ENCODE measurements around the gene TMEM116.
"Not testable (repeated sequence)": the region's sequence is repeated elsewhere in the genome, so short reads cannot be mapped to it uniquely, and the experiment has no call there.

The TMEM116 gene

GRCh38 chr12:111995782-111996480 is 17.0 kb downstream of the TMEM116 start:
- no peaks in the 10 kb centered on the region for H3K9me3 ChIP-seq (ENCODE audit: control insufficient read depth, low read length)
- no peak for DNase-seq
- no peaks in the 10 kb centered on the region for H3K36me3 ChIP-seq (ENCODE audit: control insufficient read depth, insufficient read depth, low read length)
- no peak overlapping the region for H3K27ac ChIP-seq (ENCODE audit: insufficient read depth, low read length, poor library complexity, severe bottlenecking)
- H3K4me3 ChIP-seq (ENCODE audit: insufficient read depth, low read depth, low read length, poor library complexity, severe bottlenecking): no peak overlapping the region
- no peaks in the 10 kb centered on the region for H3K27me3 ChIP-seq (replicated peaks; ENCODE audit: control insufficient read depth, insufficient read depth, low read length, poor library complexity, severe bottlenecking)
- H3K4me1 ChIP-seq (ENCODE audit: control insufficient read depth, insufficient read depth, low read length, poor library complexity, severe bottlenecking): peaks cover 52% of the 10 kb centered on the region

GRCh38 chr12:111994211-111995111 is 18.5 kb downstream of the TMEM116 start:
- not testable (repeated sequence) for DNase-seq; H3K27me3 ChIP-seq (replicated peaks; ENCODE audit: control insufficient read depth, insufficient read depth, low read length, poor library complexity, severe bottlenecking); H3K36me3 ChIP-seq (ENCODE audit: control insufficient read depth, insufficient read depth, low read length); H3K9me3 ChIP-seq (ENCODE audit: control insufficient read depth, low read length)
- Histone ChIP-seq H3K4me1 (ENCODE audit: control insufficient read depth, insufficient read depth, low read length, poor library complexity, severe bottlenecking) (peaks cover 47% of the 10 kb centered on the region), H3K4me3 (ENCODE audit: insufficient read depth, low read depth, low read length, poor library complexity, severe bottlenecking) (peak overlapping the region; percentile 47), H3K27ac (ENCODE audit: insufficient read depth, low read length, poor library complexity, severe bottlenecking) (peak overlapping the region; percentile 56)

- Histone ChIP-seq H3K4me1 (ENCODE audit: control insufficient read depth, insufficient read depth, low read length, poor library complexity, severe bottlenecking) (peaks cover 42% of the 10 kb centered on the region), H3K27ac (ENCODE audit: insufficient read depth, low read length, poor library complexity, severe bottlenecking) (peak overlapping the region; percentile 56), H3K36me3 (ENCODE audit: control insufficient read depth, insufficient read depth, low read length) (no peaks in the 10 kb centered on the region), H3K9me3 (ENCODE audit: control insufficient read depth, low read length) (no peaks in the 10 kb centered on the region), H3K4me3 (ENCODE audit: insufficient read depth, low read depth, low read length, poor library complexity, severe bottlenecking) (peak overlapping the region; percentile 47), H3K27me3 (replicated peaks; ENCODE audit: control insufficient read depth, insufficient read depth, low read length, poor library complexity, severe bottlenecking) (no peaks in the 10 kb centered on the region)
- no peak for DNase-seq
Measured at GRCh38 chr12:111993292-111994150, 19.4 kb downstream of the TMEM116 start.

- Histone ChIP-seq H3K36me3 (ENCODE audit: control insufficient read depth, insufficient read depth, low read length) (no peaks in the 10 kb centered on the region), H3K9me3 (ENCODE audit: control insufficient read depth, low read length) (no peaks in the 10 kb centered on the region), H3K27me3 (replicated peaks; ENCODE audit: control insufficient read depth, insufficient read depth, low read length, poor library complexity, severe bottlenecking) (no peaks in the 10 kb centered on the region), H3K4me1 (ENCODE audit: control insufficient read depth, insufficient read depth, low read length, poor library complexity, severe bottlenecking) (peaks cover 35% of the 10 kb centered on the region), H3K27ac (ENCODE audit: insufficient read depth, low read length, poor library complexity, severe bottlenecking) (peak overlapping the region; percentile 32), H3K4me3 (ENCODE audit: insufficient read depth, low read depth, low read length, poor library complexity, severe bottlenecking) (no peak overlapping the region)
- no peak for DNase-seq
Measured at GRCh38 chr12:111992464-111992863, 20.5 kb downstream of the TMEM116 start.

- no peaks in the 10 kb centered on the region for H3K27me3 ChIP-seq (replicated peaks; ENCODE audit: control insufficient read depth, insufficient read depth, low read length, poor library complexity, severe bottlenecking)
- peaks cover 30% of the 10 kb centered on the region for H3K4me1 ChIP-seq (ENCODE audit: control insufficient read depth, insufficient read depth, low read length, poor library complexity, severe bottlenecking)
- H3K4me3 ChIP-seq (ENCODE audit: insufficient read depth, low read depth, low read length, poor library complexity, severe bottlenecking): no peak overlapping the region
- no peaks in the 10 kb centered on the region for H3K36me3 ChIP-seq (ENCODE audit: control insufficient read depth, insufficient read depth, low read length)
- DNase-seq: no peak
- H3K9me3 ChIP-seq (ENCODE audit: control insufficient read depth, low read length): no peaks in the 10 kb centered on the region
- peak overlapping the region; percentile 1 for H3K27ac ChIP-seq (ENCODE audit: insufficient read depth, low read length, poor library complexity, severe bottlenecking)
Measured at GRCh38 chr12:111991946-111992345, 21.0 kb downstream of the TMEM116 start.

- Histone ChIP-seq H3K27me3 (replicated peaks; ENCODE audit: control insufficient read depth, insufficient read depth, low read length, poor library complexity, severe bottlenecking) (no peaks in the 10 kb centered on the region), H3K36me3 (ENCODE audit: control insufficient read depth, insufficient read depth, low read length) (no peaks in the 10 kb centered on the region), H3K9me3 (ENCODE audit: control insufficient read depth, low read length) (no peaks in the 10 kb centered on the region), H3K4me1 (ENCODE audit: control insufficient read depth, insufficient read depth, low read length, poor library complexity, severe bottlenecking) (peaks cover 30% of the 10 kb centered on the region), H3K27ac (ENCODE audit: insufficient read depth, low read length, poor library complexity, severe bottlenecking) (peak overlapping the region; percentile 1), H3K4me3 (ENCODE audit: insufficient read depth, low read depth, low read length, poor library complexity, severe bottlenecking) (no peak overlapping the region)
- no peak for DNase-seq
Measured at GRCh38 chr12:111991535-111991934, 21.4 kb downstream of the TMEM116 start.

- Histone ChIP-seq H3K4me3 (ENCODE audit: insufficient read depth, low read depth, low read length, poor library complexity, severe bottlenecking) (no peak overlapping the region), H3K9me3 (ENCODE audit: control insufficient read depth, low read length) (no peaks in the 10 kb centered on the region), H3K27ac (ENCODE audit: insufficient read depth, low read length, poor library complexity, severe bottlenecking) (no peak overlapping the region), H3K36me3 (ENCODE audit: control insufficient read depth, insufficient read depth, low read length) (no peaks in the 10 kb centered on the region), H3K4me1 (ENCODE audit: control insufficient read depth, insufficient read depth, low read length, poor library complexity, severe bottlenecking) (no peaks in the 10 kb centered on the region), H3K27me3 (replicated peaks; ENCODE audit: control insufficient read depth, insufficient read depth, low read length, poor library complexity, severe bottlenecking) (no peaks in the 10 kb centered on the region)
- DNase-seq: no peak
Measured at GRCh38 chr12:111984820-111985219, 28.1 kb downstream of the TMEM116 start.

GRCh38 chr12:111981987-111982386 is 31.0 kb downstream of the TMEM116 start:
- Histone ChIP-seq H3K4me3 (ENCODE audit: insufficient read depth, low read depth, low read length, poor library complexity, severe bottlenecking) (no peak overlapping the region), H3K27me3 (replicated peaks; ENCODE audit: control insufficient read depth, insufficient read depth, low read length, poor library complexity, severe bottlenecking) (no peaks in the 10 kb centered on the region), H3K4me1 (ENCODE audit: control insufficient read depth, insufficient read depth, low read length, poor library complexity, severe bottlenecking) (no peaks in the 10 kb centered on the region), H3K9me3 (ENCODE audit: control insufficient read depth, low read length) (no peaks in the 10 kb centered on the region), H3K27ac (ENCODE audit: insufficient read depth, low read length, poor library complexity, severe bottlenecking) (no peak overlapping the region), H3K36me3 (ENCODE audit: control insufficient read depth, insufficient read depth, low read length) (no peaks in the 10 kb centered on the region)
- no peak for DNase-seq

GRCh38 chr12:111980598-111980997 is 32.4 kb downstream of the TMEM116 start:
- Histone ChIP-seq H3K36me3 (ENCODE audit: control insufficient read depth, insufficient read depth, low read length) (no peaks in the 10 kb centered on the region), H3K4me3 (ENCODE audit: insufficient read depth, low read depth, low read length, poor library complexity, severe bottlenecking) (no peak overlapping the region), H3K27ac (ENCODE audit: insufficient read depth, low read length, poor library complexity, severe bottlenecking) (no peak overlapping the region), H3K27me3 (replicated peaks; ENCODE audit: control insufficient read depth, insufficient read depth, low read length, poor library complexity, severe bottlenecking) (no peaks in the 10 kb centered on the region), H3K9me3 (ENCODE audit: control insufficient read depth, low read length) (no peaks in the 10 kb centered on the region), H3K4me1 (ENCODE audit: control insufficient read depth, insufficient read depth, low read length, poor library complexity, severe bottlenecking) (no peaks in the 10 kb centered on the region)
- DNase-seq: no peak
